BJ (cell line): ENCODE results near the gene TFDP3. TPM values are rescaled to one million over a fixed set of nuclear protein-coding genes. Genes with fewer than 3 reads are reported as not detected.

Experiments used
- CTCF ChIA-PET: fragments of 350-600 bp; formaldehyde crosslinking; extraction: SDS; loops from one replicate; lab custom pipeline; 2021; ENCODE audit warnings: antibody characterized with exemption, inconsistent platforms; lab: Yijun Ruan, JAX
- POLR2A ChIA-PET: fragments of 300-600 bp; sonication (Branson Sonifier 250); formaldehyde crosslinking; extraction: SDS; loops from one replicate; lab custom pipeline; 2021; ENCODE audit warnings: antibody characterized with exemption; lab: Charles Lee
- DNase-seq: peaks from one replicate; pipeline ENCODE4 v3.0.0-alpha.2; 2011; ENCODE audit warnings: low read depth
- H3K27me3 ChIP-seq: 2 replicates; pipeline ENCODE4 v1.6.0; 2011; ENCODE audit warnings: low read length; ENCODE audit not compliant: control insufficient read depth, insufficient read depth
- H3K36me3 ChIP-seq: 2 replicates; pipeline ENCODE4 v1.5.1; 2011; ENCODE audit warnings: low read length; ENCODE audit not compliant: control insufficient read depth, insufficient read depth
- H3K4me3 ChIP-seq: 2 replicates; pipeline ENCODE4 v1.5.1; 2011; ENCODE audit warnings: low read depth, mild to moderate bottlenecking, control low read depth, low read length
- polyA plus RNA-seq: library from polyadenylated mRNA; depleted of rRNA; stranded (reverse); fragments of >200 nt; gene quantifications from 2 replicates; pipeline ENCODE4 v1.2.3, GENCODE V29; 2011
- TF ChIP-seq, protein P1 (sequence below): IDR thresholded peaks from 2 replicates; pipeline ENCODE4 v1.5.1; 2011; ENCODE audit warnings: low read depth, mild to moderate bottlenecking, control low read depth, inconsistent platforms, low read length, moderate library complexity; ENCODE audit not compliant: insufficient read depth

TFDP3 gene
- polyA plus RNA-seq, 1 experiment: not detected

GRCh38 chrX:133189195-133189594, 29.0 kb downstream of the TFDP3 start:
- POLR2A ChIA-PET: no interaction called here
- TF ChIP-seq, protein P1, sequence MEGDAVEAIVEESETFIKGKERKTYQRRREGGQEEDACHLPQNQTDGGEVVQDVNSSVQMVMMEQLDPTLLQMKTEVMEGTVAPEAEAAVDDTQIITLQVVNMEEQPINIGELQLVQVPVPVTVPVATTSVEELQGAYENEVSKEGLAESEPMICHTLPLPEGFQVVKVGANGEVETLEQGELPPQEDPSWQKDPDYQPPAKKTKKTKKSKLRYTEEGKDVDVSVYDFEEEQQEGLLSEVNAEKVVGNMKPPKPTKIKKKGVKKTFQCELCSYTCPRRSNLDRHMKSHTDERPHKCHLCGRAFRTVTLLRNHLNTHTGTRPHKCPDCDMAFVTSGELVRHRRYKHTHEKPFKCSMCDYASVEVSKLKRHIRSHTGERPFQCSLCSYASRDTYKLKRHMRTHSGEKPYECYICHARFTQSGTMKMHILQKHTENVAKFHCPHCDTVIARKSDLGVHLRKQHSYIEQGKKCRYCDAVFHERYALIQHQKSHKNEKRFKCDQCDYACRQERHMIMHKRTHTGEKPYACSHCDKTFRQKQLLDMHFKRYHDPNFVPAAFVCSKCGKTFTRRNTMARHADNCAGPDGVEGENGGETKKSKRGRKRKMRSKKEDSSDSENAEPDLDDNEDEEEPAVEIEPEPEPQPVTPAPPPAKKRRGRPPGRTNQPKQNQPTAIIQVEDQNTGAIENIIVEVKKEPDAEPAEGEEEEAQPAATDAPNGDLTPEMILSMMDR: no peak
- no peak for DNase-seq
- H3K4me3 ChIP-seq: no peak overlapping the region
- no peaks in the 10 kb centered on the region for H3K27me3 ChIP-seq
- CTCF ChIA-PET: no interaction called here
- H3K36me3 ChIP-seq: no peaks in the 10 kb centered on the region

- DNase-seq: no peak
- ChIA-PET POLR2A (no interaction called here), CTCF (no interaction called here)
- TF ChIP-seq, protein P1: no peak
- Histone ChIP-seq H3K36me3 (no peaks in the 10 kb centered on the region), H3K27me3 (no peaks in the 10 kb centered on the region), H3K4me3 (no peak overlapping the region)
Measured at GRCh38 chrX:133188631-133189030, 29.5 kb downstream of the TFDP3 start.

DNA sequence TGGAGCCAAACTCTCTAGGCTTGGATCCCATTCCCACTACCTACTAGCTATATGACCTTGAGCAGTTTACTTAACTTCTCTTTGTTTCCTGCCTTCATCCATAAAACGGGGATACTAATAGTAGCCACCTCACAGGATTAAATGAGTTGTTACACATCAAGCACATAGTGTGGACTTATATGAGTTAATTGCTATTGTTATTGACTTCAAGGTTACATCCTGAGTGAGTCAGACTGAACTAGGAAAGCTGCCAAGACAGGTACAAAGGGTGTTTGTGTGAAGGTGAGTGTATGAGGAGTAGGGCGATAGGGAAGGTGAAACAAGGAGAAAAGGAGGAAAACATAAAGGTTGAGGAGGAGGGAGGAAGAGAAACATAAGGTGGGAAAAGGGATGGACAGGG, 32.2 kb downstream of the TFDP3 start:
- no peaks in the 10 kb centered on the region for H3K36me3 ChIP-seq
- CTCF ChIA-PET: no interaction called here
- TF ChIP-seq, protein P1: no peak
- H3K4me3 ChIP-seq: no peak overlapping the region
- no peaks in the 10 kb centered on the region for H3K27me3 ChIP-seq
- no peak for DNase-seq
- POLR2A ChIA-PET: no interaction called here

GRCh38 chrX:133185119-133185518, 33.0 kb downstream of the TFDP3 start:
- H3K36me3 ChIP-seq: no peaks in the 10 kb centered on the region
- no peak overlapping the region for H3K4me3 ChIP-seq
- TF ChIP-seq, protein P1: no peak
- no peaks in the 10 kb centered on the region for H3K27me3 ChIP-seq
- ChIA-PET POLR2A (no interaction called here), CTCF (no interaction called here)
- no peak for DNase-seq

- H3K27me3 ChIP-seq: no peaks in the 10 kb centered on the region
- DNase-seq: no peak
- POLR2A ChIA-PET: no interaction called here
- no peaks in the 10 kb centered on the region for H3K36me3 ChIP-seq
- TF ChIP-seq, protein P1: no peak
- H3K4me3 ChIP-seq: no peak overlapping the region
- CTCF ChIA-PET: no interaction called here
Measured at GRCh38 chrX:133183806-133184205, 34.3 kb downstream of the TFDP3 start.
